NOMO-1 (cell line): ENCODE measurements around the gene LDHD.
"Not testable (repeated sequence)": the region's sequence is repeated elsewhere in the genome, so short reads cannot be mapped to it uniquely, and the experiment has no call there.

Experiments used
- DNase-seq, 2 experiments: peaks; one replicate each; lab custom pipeline; 2025; ENCODE audit not compliant: unreplicated experiment in 2 of 2; lab: John Stamatoyannopoulos, UW

LDHD gene

DNA sequence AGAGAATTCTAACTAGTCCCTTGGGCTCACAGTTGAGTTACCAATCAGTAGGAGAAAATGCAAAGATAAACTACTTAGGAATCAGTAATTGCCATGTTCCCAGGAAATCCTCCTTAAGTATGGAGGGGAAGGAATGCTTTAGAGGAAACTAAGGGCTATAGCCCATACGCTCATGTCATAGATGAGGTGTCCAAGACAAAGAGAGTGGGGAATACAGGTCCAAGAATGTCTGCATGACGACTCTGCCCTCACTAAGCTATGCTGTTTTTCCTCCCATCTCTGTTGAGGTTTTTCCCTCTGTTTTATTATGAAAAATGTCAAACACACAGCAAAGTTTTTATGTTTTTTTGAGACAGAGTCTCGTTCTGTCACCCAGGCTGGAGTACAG is 16.0 kb downstream of the LDHD start:
- DNase-seq: no peak

DNA sequence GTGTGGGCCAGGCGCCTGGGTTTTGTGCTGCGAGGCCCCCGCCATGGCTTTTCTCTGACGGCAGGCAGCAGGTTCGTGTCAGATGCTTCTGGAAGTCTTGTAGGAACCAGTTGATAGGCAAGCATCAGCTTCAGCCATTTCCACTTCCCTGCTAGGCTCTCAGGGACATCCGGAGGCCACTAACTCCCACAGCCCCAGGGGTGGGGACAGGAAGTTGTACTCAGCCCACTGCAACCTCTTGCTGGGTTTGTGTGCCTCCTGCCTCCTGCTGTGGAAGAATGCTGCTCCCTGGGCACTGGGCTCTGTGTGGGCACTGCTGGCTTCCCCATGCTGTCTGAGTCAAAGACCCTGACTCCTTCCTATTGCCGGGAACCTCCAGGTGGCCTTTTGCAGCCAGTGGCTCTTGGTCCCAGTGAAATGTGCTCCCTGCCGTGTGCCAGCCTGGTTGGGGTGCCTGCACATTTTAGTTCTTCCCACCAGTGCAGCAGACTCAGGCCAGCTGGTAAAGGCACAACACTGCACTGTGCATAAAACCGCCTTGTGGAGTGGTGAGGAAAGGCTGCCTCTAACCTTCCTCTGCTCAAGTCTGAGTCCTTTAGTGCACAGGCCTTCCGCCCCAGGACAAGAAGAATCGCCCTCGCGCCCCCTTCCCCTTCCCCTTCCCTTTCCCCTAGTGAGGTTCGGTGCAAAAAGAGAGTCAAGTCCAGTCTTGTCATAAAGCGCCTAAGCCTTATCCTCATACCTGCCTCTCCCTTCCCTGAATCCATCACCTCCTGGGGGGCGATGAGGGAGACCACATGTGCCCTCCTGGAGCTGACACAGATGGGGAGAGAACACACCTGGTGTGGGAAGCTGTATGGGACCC is 16.6 kb downstream of the LDHD start:
- DNase-seq: peak; percentile 64 to 84

- DNase-seq: no peak
Observed at GRCh38 chr16:75099075-75099667, 17.4 kb downstream of the LDHD start.

- DNase-seq: no peak
Observed at GRCh38 chr16:75097941-75098901, 18.4 kb downstream of the LDHD start.

DNA sequence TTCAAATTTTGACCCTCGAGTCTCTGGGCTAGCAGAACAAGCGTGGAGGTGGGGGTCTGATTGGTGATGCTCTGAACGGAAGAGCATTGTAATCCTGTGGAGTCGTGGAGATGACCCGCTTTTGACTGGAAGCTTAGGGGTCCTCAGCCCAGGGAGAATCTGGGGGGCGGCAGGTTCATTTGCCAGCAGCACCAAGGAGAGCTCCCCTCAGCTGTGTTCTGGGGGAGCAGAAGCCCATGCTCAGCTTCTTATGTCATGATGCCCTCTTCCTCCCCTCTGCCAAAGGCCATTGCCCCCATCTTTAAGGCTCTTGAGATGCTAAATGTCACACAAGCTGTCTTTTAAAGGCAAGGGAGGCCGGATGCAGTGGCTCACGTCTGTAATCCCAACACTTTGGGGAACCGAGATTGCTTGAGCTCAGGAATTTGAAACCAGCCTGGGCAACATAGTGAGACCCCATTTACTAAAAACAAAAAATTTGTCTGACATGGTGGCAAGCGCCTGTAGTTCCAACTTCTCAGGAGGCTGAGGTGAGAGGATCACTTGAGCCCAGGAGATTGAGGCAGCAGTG is 19.3 kb downstream of the LDHD start:
- no peak for DNase-seq

DNA sequence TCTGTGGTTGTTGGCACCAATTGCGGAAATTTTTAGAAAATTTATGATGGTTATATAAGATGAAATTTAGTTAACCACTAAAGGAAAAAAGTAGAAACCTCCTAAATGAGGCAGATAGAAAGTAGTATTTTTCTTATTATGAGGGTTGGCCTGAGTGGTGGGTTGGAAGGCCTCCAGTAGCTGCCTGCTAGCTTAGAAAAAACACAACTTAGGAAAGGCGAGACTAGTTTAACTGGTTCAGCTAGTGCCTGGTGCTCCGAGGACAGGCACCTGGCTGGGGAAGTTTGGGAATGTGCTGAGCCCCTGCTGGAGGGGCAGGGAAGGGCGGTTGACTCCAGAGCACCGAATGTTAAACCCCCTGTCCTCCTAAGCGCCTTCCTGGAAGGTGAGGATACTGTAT is 19.9 kb downstream of the LDHD start:
- DNase-seq: no peak

GRCh38 chr16:75095204-75095621 is 21.4 kb downstream of the LDHD start:
- DNase-seq: no peak

GRCh38 chr16:75093598-75094540 is 22.7 kb downstream of the LDHD start:
- DNase-seq: no peak

DNA sequence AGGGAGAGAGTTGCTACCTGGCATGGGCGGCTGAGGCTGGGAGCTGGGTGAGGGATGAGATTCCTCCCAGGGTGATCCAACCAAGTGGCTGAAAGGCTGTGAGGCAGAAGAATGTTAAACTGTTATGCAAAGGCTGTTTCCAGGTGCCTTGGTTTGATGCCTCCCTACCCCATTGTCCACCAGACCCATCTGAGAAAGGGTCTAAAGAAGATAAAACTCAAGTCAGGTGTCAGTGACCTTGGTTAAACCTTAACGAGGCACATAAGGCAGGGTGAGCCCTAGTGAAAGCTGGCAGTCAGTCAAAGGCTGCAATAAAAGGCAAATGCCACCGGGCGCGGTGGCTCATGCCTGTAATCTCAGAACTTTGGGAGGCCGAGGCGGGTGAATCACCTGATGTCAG is 23.8 kb downstream of the LDHD start:
- no peak for DNase-seq

- DNase-seq: not testable (repeated sequence)
Observed at GRCh38 chr16:75091619-75092018, 25.0 kb downstream of the LDHD start.

- DNase-seq: not testable (repeated sequence)
Observed at GRCh38 chr16:75090899-75091298, 25.7 kb downstream of the LDHD start.

- DNase-seq: no peak
Observed at GRCh38 chr16:75089486-75090202, 26.9 kb downstream of the LDHD start.

- no peak for DNase-seq
Observed at GRCh38 chr16:75088934-75089333, 27.6 kb downstream of the LDHD start.

GRCh38 chr16:75088216-75088615 is 28.4 kb downstream of the LDHD start:
- DNase-seq: no peak

DNA sequence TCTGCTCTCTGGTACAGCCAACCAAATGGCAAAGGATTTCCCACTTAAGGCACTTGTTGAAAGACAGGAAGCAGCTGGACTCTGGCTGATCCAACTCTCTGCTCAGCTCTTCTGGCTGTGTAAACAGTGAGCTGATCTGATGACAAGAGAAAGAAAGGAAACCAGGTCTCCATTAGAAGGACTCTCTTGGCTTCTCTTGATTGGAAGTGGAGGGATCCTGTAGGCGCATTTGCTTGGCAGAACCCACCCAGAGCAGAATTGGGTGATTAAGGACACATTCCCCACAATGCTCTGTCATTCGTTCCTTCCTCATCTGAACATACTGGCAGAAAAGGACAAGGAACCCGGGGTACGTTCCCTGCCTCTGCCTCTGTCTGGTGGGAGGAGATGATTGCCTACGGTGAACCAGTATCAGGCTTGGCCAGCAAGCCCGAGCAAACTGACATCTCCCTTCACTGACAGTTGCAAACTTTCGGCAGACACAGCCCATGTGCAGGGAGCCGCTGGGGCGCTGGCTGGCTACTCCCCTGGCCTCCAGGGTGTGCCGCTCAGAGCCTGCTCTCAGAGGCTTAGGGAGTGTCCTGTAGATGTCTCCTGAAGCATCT is 29.1 kb downstream of the LDHD start:
- no peak for DNase-seq

GRCh38 chr16:75086688-75087374 is 29.7 kb downstream of the LDHD start:
- DNase-seq: no peak

DNA sequence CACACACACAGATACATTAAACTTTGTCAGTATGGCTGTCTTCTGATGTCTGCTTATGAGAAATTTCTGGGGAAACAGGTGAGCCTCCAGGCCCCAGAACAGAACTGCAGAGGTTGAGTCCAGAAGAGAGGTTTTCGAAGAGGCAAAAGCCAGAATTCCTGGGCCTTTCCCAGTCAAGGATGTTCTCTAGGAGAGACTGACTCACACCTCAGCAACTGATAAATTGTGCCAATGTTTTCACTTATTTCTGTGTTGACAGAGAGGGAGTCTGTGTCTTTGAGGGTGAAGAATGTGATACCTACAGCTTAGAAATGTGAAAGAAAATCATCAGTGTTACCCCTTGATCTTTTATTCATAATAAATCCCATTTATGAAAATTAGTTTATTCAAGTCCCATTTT is 30.3 kb downstream of the LDHD start:
- no peak for DNase-seq

DNA sequence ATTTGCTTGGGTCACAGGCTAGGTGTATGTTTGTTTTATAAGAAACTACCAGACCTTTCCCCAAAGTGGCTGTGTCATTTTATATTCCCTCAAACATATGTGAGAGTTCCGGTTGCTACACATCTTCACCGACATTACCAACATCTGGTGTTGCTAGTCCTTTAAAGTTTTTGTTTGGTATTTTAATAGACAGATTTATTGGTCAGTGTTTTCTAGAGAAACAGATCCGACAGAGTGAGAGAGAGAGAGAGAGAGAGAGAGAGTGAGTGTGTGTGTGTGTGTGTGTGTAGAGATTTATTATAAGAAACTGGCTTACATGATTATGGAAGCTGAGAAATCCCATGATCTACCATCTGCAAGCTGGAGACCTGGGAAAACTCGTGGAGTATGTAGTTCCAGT is 31.0 kb downstream of the LDHD start:
- no peak for DNase-seq
